GM21447 (cell line): Measurements from ENCODE around the gene C2CD2L.
"Not testable (repeated sequence)": the region's sequence is repeated elsewhere in the genome, so short reads cannot be mapped to it uniquely, and the experiment has no call there.

ENCODE experiments used
- ATAC-seq: cut with Tn5 transposase; IDR thresholded peaks from one replicate; pipeline ENCODE4 v1.9.1; 2021; ENCODE audit not compliant: unreplicated experiment

Gene C2CD2L

GRCh38 chr11:119149018-119149785 is 42.1 kb downstream of the C2CD2L start, which contains the start of gene ABCG4:
Gene ABCG4 (plus strand): TSS chr11:119149052. CDS start chr11:119149966, 914 bp downstream.
- no peak for ATAC-seq

DNA sequence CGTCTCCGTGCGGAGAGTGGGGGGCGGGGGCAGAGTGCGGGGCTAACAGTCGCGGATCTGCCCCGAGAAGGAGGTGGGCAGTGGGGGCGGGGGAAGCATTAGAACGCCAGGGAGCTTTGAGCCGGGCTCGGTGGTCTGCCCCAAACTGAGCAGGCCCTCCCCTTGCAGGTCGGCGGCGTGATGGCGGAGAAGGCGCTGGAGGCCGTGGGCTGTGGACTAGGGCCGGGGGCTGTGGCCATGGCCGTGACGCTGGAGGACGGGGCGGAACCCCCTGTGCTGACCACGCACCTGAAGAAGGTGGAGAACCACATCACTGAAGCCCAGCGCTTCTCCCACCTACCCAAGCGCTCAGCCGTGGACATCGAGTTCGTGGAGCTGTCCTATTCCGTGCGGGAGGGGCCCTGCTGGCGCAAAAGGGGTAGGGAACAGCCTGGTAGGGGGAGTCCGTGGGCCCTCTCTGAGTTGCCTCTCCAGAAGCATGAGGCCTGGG is 42.7 kb downstream of the C2CD2L start:
- ATAC-seq: no peak

DNA sequence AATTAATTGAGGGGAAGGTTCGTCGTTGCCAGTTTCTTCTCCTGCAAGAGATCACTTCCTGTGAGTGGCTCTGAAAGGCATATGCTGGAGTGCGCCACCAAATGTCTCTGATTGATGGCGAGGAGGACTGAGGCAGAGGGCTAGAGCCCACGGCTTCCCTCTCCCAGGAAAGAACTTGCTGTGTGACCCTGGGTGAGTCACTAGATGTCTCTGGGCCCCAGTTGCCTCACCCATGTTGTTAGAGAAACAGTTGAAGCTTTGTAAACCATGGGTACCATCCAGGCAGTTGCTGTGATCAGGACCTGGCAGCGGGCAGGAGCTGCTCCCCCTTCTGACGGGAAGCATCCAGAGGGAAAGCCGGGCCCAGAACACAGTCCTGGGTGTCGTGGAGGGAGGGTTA is 44.9 kb downstream of the C2CD2L start:
- ATAC-seq: no peak

DNA sequence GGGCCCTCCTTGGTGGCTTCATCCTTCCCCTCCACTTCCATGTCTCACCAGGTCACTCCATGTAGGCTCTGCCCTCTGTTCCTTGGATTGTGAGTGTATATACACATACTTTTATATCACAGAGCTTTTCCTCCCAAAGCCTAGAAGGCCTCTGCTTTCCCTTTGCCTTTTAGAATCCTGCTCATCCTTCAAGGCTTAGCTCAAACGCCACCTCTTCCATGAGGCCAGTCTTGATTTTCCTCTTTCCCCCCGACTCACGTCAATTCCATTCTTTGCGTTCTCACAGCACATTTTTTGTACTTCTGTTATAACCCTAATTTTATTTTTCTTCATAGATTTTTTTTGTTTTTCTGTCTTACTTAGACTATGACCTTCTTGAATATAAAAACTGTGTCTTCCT is 45.5 kb downstream of the C2CD2L start:
- no peak for ATAC-seq

DNA sequence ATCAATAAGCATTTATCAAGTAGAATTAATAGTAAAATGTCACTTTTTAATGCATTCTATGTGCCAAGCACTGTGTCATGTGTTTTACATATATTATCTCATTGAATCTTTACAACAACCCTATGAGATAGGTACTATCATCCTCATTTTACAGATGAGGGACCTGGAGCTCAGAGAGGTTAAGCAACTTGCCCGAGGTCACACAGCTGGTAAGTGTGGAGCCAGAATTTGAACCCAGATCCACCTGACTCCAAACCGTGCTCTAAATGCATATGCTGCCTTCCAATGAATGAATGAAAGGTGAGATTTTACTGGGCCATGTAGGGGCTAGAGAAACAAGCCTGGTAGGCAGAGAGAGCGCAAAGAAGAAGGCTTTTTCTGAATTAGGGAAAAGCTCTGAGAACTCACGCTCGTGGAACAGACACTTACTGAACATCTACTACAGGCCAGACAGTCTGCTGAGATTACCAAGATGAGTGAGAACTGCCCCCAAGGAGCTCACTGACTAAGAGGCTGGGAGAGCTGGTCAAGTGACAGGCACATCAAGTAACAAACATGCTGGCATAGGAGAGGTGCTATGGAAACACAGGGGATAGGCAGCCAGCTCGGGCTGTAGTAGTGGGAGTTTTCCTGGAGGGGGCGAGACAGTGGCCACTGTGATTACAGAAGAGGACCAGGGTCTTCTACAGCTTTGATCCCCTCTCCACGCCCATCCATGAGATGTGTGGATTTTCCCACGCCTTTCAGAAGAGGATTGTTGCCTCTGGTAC is 46.1 kb downstream of the C2CD2L start:
- ATAC-seq: no peak

DNA sequence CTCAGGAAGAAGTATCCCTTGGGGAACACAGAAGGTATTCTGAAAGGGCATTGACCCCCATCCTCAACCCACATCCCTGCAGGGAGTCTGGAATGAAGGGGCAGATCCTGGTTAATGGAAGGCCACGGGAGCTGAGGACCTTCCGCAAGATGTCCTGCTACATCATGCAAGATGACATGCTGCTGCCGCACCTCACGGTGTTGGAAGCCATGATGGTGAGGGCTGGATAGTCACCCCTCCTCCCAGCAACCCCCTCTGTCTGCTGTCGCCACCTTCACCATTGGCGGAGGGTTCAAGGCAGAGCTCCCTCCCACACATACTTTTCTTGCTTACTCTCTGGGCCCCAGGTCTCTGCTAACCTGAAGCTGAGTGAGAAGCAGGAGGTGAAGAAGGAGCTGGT is 47.0 kb downstream of the C2CD2L start:
- ATAC-seq: no peak

GRCh38 chr11:119155733-119156492 is 48.8 kb downstream of the C2CD2L start:
- ATAC-seq: no peak

- no peak for ATAC-seq
These were observed 49.4 kb downstream of the C2CD2L start for GRCh38 chr11:119156496-119156895.

DNA sequence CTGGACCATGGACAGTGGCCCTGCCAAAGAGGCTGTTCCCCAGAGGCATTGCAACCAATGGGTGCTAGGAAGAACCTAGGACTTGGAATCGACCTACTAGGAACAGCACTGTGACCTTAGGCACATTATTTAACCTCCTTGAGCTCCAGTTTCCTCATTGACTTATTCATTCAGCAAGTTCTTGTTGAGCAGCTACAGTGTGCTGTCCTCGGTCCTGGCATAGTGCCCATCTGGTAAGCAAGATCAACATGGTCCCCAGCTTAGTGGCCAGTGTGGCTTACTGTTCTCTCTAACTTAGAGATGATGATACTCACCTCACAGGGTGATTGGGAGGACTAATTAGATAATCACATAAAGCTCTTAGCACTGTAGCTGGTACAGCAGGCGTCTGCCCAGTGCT is 49.9 kb downstream of the C2CD2L start:
- ATAC-seq: no peak

GRCh38 chr11:119158467-119158866 is 51.3 kb downstream of the C2CD2L start:
- ATAC-seq: no peak

GRCh38 chr11:119160151-119160550 is 53.0 kb downstream of the C2CD2L start:
- no peak for ATAC-seq

- ATAC-seq: no peak
These were observed 54.7 kb downstream of the C2CD2L start for GRCh38 chr11:119161871-119162270.

DNA sequence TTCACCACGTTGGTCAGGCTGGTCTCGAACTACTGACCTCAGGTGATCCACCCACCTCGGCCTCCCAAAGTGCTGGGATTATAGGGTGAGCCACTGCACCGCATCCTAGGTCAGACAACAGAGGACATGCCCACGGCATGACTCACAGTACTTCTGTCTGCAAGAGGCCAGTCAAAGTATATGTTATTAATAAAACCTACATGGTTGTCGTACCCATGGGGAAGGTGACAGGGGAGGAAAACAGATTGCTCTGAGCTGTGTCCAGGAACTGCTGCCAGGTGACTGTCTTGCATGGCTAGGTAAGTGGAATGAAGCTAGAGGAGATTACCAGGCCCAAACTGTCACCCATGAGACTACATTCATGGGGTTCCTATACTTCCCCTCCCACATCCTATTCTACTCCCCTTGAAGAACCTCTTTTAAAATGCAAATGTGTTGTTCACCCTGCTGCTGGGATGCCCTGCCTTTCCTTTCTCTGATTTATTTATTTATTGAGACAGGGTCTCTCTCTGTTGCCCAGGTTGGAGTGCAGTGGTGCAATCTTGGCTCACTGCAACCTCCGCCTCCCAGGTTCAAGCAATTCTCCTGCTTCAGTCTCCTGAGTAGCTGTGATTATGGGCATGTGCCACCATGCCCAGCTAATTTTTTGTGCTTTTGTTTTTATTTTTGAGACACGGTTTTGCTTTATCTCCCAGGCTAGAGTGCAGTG is 59.4 kb downstream of the C2CD2L start:
- no peak for ATAC-seq

DNA sequence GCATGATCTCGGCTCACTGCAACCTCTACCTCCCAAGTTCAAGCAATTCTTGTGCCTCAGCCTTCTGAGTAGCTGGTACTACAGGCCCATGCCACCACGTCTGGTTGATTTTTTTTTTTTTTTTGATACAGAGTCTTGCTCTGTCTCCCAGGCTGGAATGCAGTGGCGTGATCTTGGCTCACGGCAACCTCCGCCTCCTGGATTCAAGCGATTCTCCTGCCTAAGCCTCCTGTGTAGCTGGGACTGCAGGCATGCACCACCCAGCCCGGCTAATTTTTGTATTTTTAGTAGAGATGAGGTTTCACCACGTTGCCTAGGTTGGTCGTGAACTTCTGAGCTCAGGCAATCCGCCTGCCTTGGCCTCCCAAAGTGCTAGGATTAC is 59.9 kb downstream of the C2CD2L start:
- not testable (repeated sequence) for ATAC-seq

- no peak for ATAC-seq
These were observed 60.8 kb downstream of the C2CD2L start for GRCh38 chr11:119167933-119168332.
